AG04450 (cell line): ENCODE results near the gene ARFGAP1. TPM values are rescaled to one million over a fixed set of nuclear protein-coding genes. Genes with fewer than 3 reads are reported as not detected.

Source experiments
- CTCF ChIA-PET: fragments of 300-600, 350-600 bp; formaldehyde crosslinking; extraction: SDS; loops from one replicate; lab custom pipeline; 2022; ENCODE audit warnings: antibody characterized with exemption, inconsistent platforms; lab: Charles Lee
- POLR2A ChIA-PET: fragments of 350-600 bp; formaldehyde crosslinking; extraction: SDS; loops from one replicate; lab custom pipeline; 2021; ENCODE audit warnings: antibody characterized with exemption, inconsistent platforms; lab: Yijun Ruan, JAX
- DNase-seq: peaks from one replicate; pipeline ENCODE4 v3.0.0-alpha.2; 2011; ENCODE audit warnings: low read depth, low spot score
- H3K27ac ChIP-seq: one replicate; pipeline ENCODE4 v1.5.1; 2012; ENCODE audit warnings: low read depth, low read length, control low read depth
- H3K27me3 ChIP-seq: one replicate; pipeline ENCODE4 v1.6.0; 2012; ENCODE audit warnings: low read length; ENCODE audit not compliant: control insufficient read depth, insufficient read depth
- H3K4me3 ChIP-seq: 2 replicates; pipeline ENCODE4 v1.5.1; 2011; ENCODE audit warnings: mild to moderate bottlenecking, low read depth, low read length, control low read depth
- H3K9me3 ChIP-seq: 2 replicates; pipeline ENCODE4 v1.5.1; 2012; ENCODE audit warnings: low read length; ENCODE audit not compliant: control insufficient read depth, insufficient read depth
- CTCF ChIP-seq: IDR thresholded peaks from 2 replicates; pipeline ENCODE4 v1.5.1; 2011; ENCODE audit warnings: low read depth, low read length, control low read depth, inconsistent platforms
- polyA plus RNA-seq: library from polyadenylated mRNA; depleted of rRNA; stranded (reverse); fragments of >200 nt; gene quantifications from 2 replicates; pipeline ENCODE4 v1.2.3, GENCODE V29; 2011

Gene ARFGAP1
- polyA plus RNA-seq, 1 experiment: 52.6 TPM

GRCh38 chr20:63293871-63294535, 21.4 kb downstream of the ARFGAP1 start:
- ChIA-PET CTCF (no interaction called here), POLR2A (no interaction called here)
- peaks cover 40% of the 10 kb centered on the region for H3K27me3 ChIP-seq
- H3K4me3 ChIP-seq: no peak overlapping the region
- no peak overlapping the region for H3K27ac ChIP-seq
- DNase-seq: no peak
- TF ChIP-seq CTCF: no peak
- H3K9me3 ChIP-seq: peaks cover 5% of the 10 kb centered on the region

DNA sequence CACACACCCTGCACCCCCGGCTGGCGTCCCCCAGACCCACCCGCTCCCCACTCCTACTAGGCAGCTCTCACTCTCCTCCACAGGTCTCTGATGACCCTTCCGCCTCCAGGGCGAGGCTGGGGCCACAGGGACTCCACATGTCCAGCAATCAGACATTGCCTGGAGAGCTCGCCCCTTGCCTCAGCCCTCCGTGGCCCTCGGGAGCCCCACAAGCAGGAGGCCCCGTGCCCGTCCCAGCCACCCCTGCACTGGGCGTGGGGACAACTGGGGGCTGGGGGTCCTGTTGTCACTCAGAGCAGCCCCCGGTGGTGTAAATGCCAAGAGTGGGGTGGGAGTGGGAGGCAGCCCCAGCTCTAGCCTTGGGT, 21.9 kb downstream of the ARFGAP1 start:
- CTCF ChIA-PET: no interaction called here

DNA sequence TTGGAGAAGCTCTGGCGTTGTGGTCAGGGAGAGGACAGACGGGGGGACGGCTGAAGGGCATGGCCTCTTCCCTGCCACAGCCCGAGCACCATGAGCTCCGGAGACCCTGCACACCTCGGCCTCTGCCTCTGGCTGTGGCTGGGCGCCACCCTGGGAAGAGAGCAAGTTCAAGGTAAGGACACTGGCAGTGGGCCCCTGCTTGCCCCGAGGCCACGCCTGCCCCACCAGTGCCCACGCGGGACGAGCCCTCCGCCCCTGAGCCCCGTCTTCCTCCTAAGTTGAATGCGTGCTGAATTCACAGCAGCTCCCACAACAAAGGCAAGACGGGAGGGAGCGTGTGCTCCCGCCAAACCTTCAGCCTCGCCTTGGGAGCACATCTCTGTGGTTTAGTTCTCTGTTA, 22.4 kb downstream of the ARFGAP1 start:
- ChIA-PET CTCF (no interaction called here), POLR2A (no interaction called here)
- Histone ChIP-seq H3K27me3 (peaks cover 45% of the 10 kb centered on the region), H3K4me3 (no peak overlapping the region), H3K9me3 (peaks cover 7% of the 10 kb centered on the region), H3K27ac (peak overlapping the region; percentile 21)
- TF ChIP-seq CTCF: no peak
- no peak for DNase-seq

More for the DNA sequence above, 21.9 kb downstream of the ARFGAP1 start:
- no peak for TF ChIP-seq CTCF
- Histone ChIP-seq H3K4me3 (no peak overlapping the region), H3K9me3 (peaks cover 7% of the 10 kb centered on the region), H3K27ac (no peak overlapping the region), H3K27me3 (peaks cover 43% of the 10 kb centered on the region)
- DNase-seq: no peak
- POLR2A ChIA-PET: no interaction called here

DNA sequence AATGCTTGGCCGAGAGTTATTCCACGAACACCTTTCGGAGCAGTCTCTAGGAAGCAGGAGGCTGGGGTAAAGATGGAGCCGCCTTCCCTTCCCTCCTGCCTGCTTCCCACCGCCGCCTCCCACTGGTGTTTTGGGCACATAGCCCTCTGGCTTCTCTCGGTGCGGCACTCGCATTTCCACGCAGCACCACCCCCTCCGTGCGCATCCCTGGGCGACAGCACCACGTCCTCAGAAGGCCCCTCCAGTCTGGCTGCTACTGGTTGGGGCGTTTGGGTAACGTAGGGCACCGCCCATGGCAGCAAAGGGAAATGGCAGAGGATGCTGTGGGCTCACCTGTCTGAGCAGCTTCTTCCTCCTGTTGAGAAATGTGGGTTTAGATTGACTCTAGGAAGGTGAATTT, 22.8 kb downstream of the ARFGAP1 start:
- H3K27ac ChIP-seq: peak overlapping the region; percentile 21
- no peak for DNase-seq
- H3K9me3 ChIP-seq: peaks cover 7% of the 10 kb centered on the region
- TF ChIP-seq CTCF: no peak
- H3K27me3 ChIP-seq: peaks cover 45% of the 10 kb centered on the region
- ChIA-PET POLR2A (no interaction called here), CTCF (no interaction called here)
- H3K4me3 ChIP-seq: no peak overlapping the region

GRCh38 chr20:63295846-63296245, 23.2 kb downstream of the ARFGAP1 start:
- ChIA-PET CTCF (no interaction called here), POLR2A (interaction anchor here (0.6 kb wide), 1 partner anchor 576 kb away, joined by 4 read pairs; no protein-coding TSS in a partner anchor)
- no peak overlapping the region for H3K4me3 ChIP-seq
- TF ChIP-seq CTCF: no peak
- H3K27me3 ChIP-seq: peaks cover 45% of the 10 kb centered on the region
- no peak overlapping the region for H3K27ac ChIP-seq
- no peak for DNase-seq
- H3K9me3 ChIP-seq: peaks cover 7% of the 10 kb centered on the region
